ENCODE data around the gene PPM1B. TPM values are rescaled to one million over a fixed set of nuclear protein-coding genes. Genes with fewer than 3 reads are reported as not detected.

The PPM1B gene
- total and polyA plus RNA-seq, 10 of the 15 experiments (the other 5 are each of a cell fraction or from before 2014, with no cell fraction given) = 12.5 to 53.4 (median 33.7) TPM

DNA sequence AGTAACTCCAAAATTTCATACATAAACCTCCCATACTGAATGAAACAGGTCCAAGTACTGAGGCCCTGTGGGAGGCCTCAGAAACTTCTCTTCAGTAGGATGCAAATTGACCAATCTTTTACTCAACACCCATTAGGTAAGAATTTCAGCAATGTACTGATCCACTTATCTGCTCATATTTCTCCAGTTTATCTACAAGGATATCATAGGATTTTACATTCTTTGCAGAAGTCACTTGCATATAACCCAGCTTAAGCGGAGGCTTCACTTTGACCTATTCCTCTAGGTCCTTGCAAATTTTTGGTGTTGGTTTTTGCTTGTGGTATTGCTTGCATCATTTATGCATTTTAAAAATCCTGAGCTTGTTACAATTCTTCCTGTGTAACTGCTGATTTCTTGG, 77.8 kb downstream of the PPM1B start (continued):
- no peak for TF ChIP-seq SUZ12 (IDR thresholded peaks at IDR 0.05; ENCODE audit: unreplicated experiment)

DNA sequence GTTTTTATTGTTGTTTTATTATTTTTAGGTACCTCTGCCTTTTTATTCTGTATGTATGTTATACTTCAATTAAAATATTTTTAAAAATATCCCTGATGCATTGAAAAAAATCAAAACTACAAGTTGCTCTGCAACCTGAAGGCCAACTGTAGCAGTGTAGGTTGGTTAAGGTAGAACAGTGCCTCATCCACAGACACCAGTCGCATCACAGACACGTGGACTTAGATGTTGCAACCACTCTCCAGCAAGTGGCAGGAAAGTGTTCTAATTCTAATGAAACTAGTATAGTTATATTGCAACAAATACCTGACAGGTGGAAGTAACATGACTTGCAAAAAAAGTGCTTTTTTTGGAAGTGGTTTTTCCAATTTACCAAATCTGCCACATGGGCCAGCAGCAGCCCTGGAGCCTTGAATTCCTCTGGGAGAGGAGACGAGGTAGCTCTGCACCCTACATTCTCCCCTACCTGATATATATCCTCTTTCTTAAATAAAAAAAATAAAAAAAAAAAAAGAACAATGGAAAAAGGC, 78.2 kb downstream of the PPM1B start:
- POLR2A ChIA-PET = no interaction called here
- SMC1A ChIA-PET (ENCODE audit: uncharacterized antibody, unreplicated experiment) = interaction anchor here (1.1 to 5.6 kb wide), 4 partner anchors 10 to 709 kb away, joined by 3 to 37 read pairs (median 4); no protein-coding TSS in a partner anchor
- no peaks in the 10 kb centered on the region for H4K20me1 ChIP-seq (ENCODE audit: control insufficient read depth, insufficient read depth)
- H3K4me2 ChIP-seq (ENCODE audit: control insufficient read depth, insufficient read depth) = no peak overlapping the region
- H3K36me3 ChIP-seq (ENCODE audit: control insufficient read depth in 2 of 2, insufficient read depth in 2 of 2, low read length in 1 of 2) = no peaks in the 10 kb centered on the region
- ATAC-seq (no peak), FAIRE-seq (no peak), DNase-seq (ENCODE audit: low read depth, low spot score) (no peak)
- no peak overlapping the region for H2AFZ ChIP-seq (ENCODE audit: control insufficient read depth, low read depth, low read length)
- WGBS (ENCODE audit: insufficient coverage, insufficient replicate concordance, low lambda C conversion rate, missing lambda C conversion rate) = 85% methylated on average over 3 of the region's 3 CpGs
- H3K4me3 ChIP-seq = no peak overlapping the region
- H3K4me1 ChIP-seq (ENCODE audit: control insufficient read depth, insufficient read depth, low read length) = peaks cover 9% of the 10 kb centered on the region
- H3K9ac ChIP-seq (ENCODE audit: control insufficient read depth, insufficient read depth, low read length) = no peak overlapping the region
- H3K9me3 ChIP-seq (replicated peaks; ENCODE audit: control insufficient read depth, insufficient read depth, low read length) = no peaks in the 10 kb centered on the region
- intact Hi-C loops (cut with micrococcal nuclease; ENCODE audit: unreplicated experiment) = no loop called here
- CTCF ChIA-PET = interaction anchor here (0.6 to 4.8 kb wide), 9 partner anchors 13 to 709 kb away, joined by 3 to 21 read pairs (median 3); partner anchors contain the start of genes CAMKMT and PREPL
- no peak overlapping the region for H3K27ac ChIP-seq (ENCODE audit: control insufficient read depth, insufficient read depth)
- H3K27me3 ChIP-seq (replicated peaks in 1 of 2; ENCODE audit: control insufficient read depth in 2 of 2, insufficient read depth in 2 of 2, low read length in 1 of 2) = no peaks in the 10 kb centered on the region
- RAD21 ChIA-PET (ENCODE audit: unreplicated experiment) = no interaction called here
- H3K79me2 ChIP-seq (ENCODE audit: control insufficient read depth, insufficient read depth, low read length) = no peaks in the 10 kb centered on the region
- BruUV-seq (replicated peaks) = no TSS peak
- in situ Hi-C loops (cut with MboI) = loop anchor here (10.0 kb wide), 1 partner anchor 708 kb away; no protein-coding TSS in a partner anchor
- TF ChIP-seq, protein P1, sequence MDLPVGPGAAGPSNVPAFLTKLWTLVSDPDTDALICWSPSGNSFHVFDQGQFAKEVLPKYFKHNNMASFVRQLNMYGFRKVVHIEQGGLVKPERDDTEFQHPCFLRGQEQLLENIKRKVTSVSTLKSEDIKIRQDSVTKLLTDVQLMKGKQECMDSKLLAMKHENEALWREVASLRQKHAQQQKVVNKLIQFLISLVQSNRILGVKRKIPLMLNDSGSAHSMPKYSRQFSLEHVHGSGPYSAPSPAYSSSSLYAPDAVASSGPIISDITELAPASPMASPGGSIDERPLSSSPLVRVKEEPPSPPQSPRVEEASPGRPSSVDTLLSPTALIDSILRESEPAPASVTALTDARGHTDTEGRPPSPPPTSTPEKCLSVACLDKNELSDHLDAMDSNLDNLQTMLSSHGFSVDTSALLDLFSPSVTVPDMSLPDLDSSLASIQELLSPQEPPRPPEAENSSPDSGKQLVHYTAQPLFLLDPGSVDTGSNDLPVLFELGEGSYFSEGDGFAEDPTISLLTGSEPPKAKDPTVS (IDR thresholded peaks at IDR 0.05; ENCODE audit: low read depth, low read length) = no peak
- TF ChIP-seq ZNF384 (IDR thresholded peaks at IDR 0.05; ENCODE audit: borderline replicate concordance, low read depth, low read length) (no peak), PML (IDR thresholded peaks at IDR 0.05; ENCODE audit: low read length) (no peak), POLR2AphosphoS5 (IDR thresholded peaks at IDR 0.05; ENCODE audit: low read length) (no peak), NRF1 (conservative IDR thresholded peaks at IDR 0.05; ENCODE audit: low read depth, low read length) (no peak), MYC (IDR thresholded peaks at IDR 0.05; ENCODE audit: insufficient read depth, insufficient read length, insufficient replicate concordance, low read length, severe bottlenecking) (no peak), BHLHE40 (IDR thresholded peaks at IDR 0.05; ENCODE audit: borderline replicate concordance in 1 of 2, low read depth in 2 of 2, low read length in 1 of 2) (no peak), MXI1 (IDR thresholded peaks at IDR 0.05; ENCODE audit: low read depth, low read length) (no peak), PAX5 (IDR thresholded peaks at IDR 0.05; ENCODE audit: borderline replicate concordance, low read depth, low read length) (no peak), IKZF2 (IDR thresholded peaks at IDR 0.05) (no peak), CHD4 (IDR thresholded peaks at IDR 0.05) (no peak), FOXK2 (IDR thresholded peaks at IDR 0.05) (no peak), CBX5 (IDR thresholded peaks at IDR 0.05; ENCODE audit: low read depth) (no peak), SMC3 (IDR thresholded peaks at IDR 0.05; ENCODE audit: borderline replicate concordance, low read length) (no peak), HCFC1 (IDR thresholded peaks at IDR 0.05; ENCODE audit: low read length) (no peak), TCF3 (IDR thresholded peaks at IDR 0.05; ENCODE audit: borderline replicate concordance, insufficient read depth, low read depth, low read length) (no peak), SREBF2 (IDR thresholded peaks at IDR 0.05; ENCODE audit: low read length) (no peak), ZSCAN29 (IDR thresholded peaks at IDR 0.05) (no peak)
- TF ChIP-seq, protein P2, sequence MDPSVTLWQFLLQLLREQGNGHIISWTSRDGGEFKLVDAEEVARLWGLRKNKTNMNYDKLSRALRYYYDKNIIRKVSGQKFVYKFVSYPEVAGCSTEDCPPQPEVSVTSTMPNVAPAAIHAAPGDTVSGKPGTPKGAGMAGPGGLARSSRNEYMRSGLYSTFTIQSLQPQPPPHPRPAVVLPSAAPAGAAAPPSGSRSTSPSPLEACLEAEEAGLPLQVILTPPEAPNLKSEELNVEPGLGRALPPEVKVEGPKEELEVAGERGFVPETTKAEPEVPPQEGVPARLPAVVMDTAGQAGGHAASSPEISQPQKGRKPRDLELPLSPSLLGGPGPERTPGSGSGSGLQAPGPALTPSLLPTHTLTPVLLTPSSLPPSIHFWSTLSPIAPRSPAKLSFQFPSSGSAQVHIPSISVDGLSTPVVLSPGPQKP (IDR thresholded peaks at IDR 0.05; ENCODE audit: low read depth, low read length) = no peak

All from GM12878 (cell line).